SHP77 treated with DMSO at 0.1 percent for 48 hours (cell line): ENCODE data around the gene TNFRSF25.

Experiments used
- DNase-seq: peaks from one replicate; lab custom pipeline; 2025; lab: John Stamatoyannopoulos, UW

The TNFRSF25 gene, protein sequence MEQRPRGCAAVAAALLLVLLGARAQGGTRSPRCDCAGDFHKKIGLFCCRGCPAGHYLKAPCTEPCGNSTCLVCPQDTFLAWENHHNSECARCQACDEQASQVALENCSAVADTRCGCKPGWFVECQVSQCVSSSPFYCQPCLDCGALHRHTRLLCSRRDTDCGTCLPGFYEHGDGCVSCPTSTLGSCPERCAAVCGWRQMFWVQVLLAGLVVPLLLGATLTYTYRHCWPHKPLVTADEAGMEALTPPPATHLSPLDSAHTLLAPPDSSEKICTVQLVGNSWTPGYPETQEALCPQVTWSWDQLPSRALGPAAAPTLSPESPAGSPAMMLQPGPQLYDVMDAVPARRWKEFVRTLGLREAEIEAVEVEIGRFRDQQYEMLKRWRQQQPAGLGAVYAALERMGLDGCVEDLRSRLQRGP

DNA sequence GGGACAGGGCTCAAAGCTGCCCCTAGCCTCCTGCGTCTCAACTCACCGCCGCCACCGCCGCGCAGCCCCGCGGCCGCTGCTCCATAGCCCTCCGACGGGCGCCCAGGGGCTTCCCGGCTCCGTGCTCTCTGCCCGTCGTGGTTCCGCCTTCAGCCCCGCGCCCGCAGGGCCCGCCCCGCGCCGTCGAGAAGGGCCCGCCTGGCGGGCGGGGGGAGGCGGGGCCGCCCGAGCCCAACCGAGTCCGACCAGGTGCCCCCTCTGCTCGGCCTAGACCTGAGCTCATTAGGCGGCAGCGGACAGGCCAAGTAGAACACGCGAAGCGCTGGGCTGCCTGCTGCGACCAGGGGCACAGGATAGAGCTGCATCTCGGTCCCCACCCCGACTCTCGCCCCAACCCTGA lies at the start of gene TNFRSF25:
Gene TNFRSF25, minus strand, starts transcription at position 151 of the 400 bp plus-strand sequence. Its CDS starts 66 bp downstream, at position 85.
- no peak for DNase-seq

DNA sequence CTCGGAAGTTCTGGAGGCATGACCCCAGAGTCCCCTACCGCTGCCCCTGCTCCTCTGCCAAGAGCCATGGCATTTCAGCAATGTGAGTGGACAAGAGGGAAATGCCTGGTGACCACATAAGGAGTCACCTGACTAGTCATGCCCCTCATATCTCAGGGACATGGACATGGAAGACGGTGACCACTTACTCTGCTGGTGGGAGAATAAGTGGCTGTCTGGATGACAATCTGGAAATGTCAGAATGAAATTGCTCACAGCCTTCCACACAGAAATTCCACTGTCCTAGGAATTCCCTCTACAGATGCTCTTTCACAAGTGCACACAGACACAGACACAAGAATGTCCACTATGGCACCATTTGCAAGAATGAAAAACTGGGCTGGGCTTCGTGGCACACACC lies 49.8 kb upstream of the TNFRSF25 start:
- no peak for DNase-seq

DNA sequence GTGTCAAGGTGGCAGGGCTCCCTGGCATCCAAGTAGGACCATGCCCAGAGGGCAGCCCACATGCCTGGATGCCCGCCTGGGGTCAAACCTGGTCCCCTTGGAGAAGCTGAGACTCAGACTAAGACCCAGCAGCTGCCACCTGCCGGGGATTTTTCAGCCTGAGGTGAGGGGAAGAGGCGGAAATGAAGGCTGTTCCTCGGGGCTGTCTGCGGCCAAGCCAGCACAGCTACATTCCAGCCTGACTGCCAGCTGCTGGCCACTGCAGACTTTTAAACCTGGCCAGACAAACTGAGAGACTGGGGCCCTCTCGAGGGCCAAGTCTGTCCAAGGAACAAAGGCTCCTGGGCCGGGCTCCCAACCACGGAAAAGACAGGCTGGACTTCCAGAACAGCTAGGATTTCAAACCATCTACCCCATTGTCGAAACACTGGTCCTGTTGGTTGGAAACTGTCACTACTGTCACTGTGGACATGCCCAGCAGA lies 47.4 kb upstream of the TNFRSF25 start:
- DNase-seq: no peak

DNA sequence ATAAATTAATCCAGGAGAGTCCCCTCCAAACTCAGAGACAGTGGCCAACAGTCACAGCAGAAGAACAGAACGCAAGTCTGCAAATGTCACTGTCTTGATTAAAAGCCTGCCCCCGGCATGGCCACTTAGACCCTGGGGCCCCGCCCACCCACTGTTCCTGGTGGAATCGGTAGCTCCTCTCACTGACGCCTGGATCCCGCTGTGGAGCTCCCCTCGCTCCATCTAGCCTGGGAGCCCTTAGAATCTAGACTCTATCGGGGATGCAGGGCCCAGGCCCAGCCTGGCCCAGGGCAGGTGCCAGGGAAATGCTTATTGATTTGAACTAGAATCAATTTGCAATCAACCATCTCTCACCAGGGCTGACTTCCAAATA lies 46.9 kb upstream of the TNFRSF25 start:
- no peak for DNase-seq

DNA sequence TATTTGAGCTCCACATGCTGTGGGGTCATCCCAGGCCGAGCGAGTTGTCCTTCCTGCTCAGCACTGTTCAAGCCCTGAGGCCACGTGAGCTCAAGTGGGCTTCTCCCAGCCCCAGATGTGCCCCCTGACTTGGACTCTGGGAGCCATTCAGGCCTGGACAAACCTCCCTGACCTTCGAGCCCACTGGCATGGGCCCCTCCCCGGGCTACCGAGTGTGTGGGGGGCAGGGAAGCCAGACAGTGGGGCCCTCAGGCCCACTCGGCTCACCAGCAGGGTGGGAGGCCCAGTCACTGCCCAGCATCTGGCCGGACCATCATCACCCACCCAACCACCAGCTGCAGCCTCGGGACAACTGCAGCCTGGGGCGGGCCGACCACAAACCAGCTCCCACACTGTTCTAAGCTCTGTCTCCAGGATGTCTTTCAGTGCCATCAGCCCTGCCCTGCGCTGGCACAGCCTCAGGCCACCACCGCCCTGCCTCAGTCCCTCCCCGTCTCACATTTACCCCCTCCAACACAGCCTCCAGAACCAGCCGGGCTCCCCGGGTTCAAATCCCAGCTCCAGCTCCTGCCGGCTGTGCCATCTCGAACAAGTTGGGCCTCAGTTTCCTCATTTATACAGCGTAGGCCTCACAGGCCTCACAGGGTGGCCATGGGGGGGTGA lies 46.4 kb upstream of the TNFRSF25 start:
- no peak for DNase-seq

DNA sequence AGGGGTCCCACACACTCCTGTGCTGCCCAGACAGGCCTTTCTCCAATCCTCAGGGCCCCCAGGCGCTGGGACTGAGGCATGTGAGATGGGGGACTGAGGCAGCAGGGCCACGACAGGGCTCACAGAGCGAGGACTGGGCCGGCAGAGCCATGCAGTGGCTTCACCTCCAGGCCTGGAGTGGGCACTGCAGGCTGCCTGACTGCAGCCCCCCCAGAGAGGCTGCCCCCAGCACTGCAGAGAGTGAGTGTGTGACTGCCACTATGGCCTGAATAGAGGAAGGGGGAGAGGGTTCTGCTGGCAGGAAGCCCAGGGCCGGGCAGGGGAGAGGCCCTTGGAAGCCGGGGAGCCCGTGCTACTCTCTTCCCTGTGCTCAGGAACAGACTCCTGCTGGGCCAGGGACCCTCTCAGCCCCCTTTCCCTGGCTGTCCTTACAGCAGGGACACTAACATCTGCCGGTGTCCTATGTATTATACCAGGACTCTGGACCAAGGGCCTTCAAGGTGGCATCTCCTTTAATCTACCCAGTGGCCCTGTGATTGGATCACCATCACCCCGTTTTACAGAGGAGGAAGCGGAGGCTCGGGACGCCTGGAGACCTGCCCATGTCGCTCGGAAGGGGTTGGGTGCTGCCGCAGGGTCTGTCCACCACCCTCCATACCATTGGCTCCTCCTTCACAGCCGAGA lies 45.7 kb upstream of the TNFRSF25 start:
- DNase-seq: no peak

DNA sequence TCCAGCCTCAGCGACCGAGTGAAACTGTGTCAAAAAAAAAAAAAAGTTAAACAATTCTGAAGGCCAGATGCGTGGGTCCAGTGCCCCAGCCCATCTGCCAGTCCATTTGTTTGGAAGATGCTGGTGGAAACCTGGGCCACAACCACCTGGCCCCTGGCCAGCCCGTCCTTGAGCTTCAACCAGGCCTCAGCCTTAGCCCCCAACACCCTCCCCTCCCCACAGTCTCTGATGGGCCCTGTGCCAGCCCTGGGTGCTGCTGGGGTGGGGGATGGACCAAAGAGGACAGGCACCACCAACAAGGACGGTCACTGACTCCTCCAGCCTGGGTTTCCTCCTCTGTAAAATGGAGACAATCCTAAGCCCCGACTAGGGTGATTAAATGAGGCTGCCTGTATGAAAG lies 45.1 kb upstream of the TNFRSF25 start:
- no peak for DNase-seq

DNA sequence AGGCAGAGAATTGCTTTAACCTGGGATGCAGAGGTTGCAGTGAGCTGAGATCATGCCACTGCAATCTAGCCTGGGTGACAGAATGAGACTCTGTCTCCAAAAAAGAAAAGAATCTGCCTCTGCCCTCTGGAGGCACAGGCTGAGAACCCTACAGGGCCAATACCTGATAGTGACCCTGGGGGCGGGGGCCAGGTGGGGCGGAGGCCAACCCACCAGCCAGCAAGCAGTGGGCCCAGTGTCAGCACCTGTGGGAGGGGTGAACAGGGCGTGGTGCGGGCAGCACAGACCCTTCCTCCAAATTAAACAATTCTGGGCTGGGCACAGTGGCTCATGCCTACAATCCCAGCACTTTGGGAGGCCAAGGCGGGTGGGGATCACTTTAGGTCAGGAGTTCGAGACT lies 44.5 kb upstream of the TNFRSF25 start:
- DNase-seq: no peak

DNA sequence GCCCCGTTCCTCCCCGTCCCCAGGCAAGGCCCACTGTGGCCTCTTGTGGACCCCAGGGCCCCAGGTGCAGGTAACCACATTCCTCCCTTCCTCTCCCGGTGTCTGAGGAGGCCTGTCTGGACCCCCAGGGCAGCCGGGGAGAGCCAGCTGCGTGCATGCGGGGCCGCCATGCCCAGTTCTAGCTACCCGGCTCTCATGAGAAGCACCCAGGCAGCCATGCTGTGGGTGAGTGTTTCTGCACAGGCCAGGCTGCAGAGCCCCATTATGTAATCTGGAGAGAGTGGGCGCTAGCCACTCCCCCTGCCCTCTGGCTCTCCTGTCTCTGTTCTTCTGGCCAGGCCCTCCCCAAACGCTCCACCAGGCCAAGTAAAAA lies 43.9 kb upstream of the TNFRSF25 start:
- DNase-seq: no peak

DNA sequence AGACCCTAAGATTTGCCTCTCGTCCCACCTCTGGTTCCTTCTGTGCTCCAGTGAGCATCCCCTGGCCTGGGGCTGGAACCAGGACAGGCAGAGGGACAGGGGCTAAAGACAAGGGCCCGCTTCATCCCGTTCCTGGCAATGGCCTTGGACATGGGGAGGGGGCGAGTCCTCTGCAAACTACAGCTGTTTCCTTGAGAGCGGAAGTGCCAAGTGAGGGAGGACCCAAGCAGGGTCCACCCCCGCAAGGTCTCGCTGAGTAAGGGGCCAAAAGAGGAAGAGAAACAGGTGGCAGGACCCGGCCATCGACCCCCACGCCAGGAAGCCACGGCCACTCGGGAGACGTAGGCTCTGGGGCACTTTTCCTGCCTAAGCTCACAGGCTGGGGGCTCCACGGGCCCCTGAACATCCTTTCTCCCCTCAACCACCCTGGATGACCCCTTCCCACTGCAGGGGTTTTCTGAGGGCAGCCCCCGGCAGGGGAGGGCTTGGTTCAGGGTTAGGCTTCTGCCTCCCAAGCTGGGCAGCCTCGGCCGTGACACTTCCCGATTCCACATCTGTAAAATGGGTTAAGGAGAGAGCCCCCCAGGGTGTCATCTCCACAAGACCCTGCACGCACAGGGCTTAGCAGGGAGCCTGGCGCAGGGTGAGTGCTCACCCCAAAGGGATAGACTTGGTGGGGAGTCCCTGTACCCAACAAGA lies 43.4 kb upstream of the TNFRSF25 start:
- DNase-seq: no peak

DNA sequence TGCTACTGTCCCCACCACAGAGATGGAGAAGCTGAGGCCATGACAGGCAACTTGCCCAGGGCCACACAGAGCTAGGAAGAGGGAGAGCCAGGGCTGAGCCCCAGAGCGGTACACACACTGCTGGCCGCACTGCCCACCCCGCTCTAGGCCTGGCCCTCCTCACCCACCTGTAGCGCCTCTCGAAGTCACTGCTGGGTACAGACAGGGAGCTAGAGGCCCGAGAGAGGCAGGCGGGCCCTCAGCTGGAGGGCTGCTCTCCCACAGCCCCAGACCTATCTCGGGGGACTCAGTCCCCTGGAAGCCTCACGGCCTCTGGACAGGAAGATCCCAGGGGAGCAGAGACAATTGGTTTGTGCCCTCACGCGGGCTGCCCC lies 42.8 kb upstream of the TNFRSF25 start:
- no peak for DNase-seq

DNA sequence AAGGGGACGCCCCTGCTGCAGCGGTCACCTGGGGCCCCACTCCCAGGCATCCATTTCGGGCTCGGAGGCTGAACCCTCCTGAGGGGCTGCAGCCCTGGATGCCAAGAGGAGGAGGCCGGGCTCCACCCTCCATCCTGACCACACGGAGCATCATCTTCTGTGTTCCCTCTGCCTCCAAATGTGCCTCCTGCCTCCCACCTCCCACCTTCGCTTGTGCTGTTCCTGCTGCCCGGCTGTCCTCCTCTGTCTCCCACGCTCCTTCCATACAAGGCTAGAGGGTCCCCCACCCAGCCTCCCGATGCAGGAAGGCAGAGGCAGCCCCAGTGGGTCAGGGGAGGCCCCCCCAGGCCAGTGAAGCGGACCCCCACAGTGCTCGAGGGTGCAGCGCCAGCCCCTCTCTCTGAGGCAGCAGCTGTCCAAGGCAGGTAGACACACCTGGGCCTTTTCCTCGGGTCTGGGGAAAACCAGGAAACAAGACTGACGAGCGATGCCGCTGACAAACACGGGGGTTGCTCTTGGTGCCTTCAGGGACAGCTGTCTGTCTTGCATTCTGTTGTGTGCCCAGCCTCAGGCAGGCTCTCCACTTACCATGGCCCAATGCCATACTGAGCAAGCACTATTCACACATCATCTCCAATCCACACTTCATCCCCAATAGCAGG lies 42.3 kb upstream of the TNFRSF25 start:
- DNase-seq: no peak

DNA sequence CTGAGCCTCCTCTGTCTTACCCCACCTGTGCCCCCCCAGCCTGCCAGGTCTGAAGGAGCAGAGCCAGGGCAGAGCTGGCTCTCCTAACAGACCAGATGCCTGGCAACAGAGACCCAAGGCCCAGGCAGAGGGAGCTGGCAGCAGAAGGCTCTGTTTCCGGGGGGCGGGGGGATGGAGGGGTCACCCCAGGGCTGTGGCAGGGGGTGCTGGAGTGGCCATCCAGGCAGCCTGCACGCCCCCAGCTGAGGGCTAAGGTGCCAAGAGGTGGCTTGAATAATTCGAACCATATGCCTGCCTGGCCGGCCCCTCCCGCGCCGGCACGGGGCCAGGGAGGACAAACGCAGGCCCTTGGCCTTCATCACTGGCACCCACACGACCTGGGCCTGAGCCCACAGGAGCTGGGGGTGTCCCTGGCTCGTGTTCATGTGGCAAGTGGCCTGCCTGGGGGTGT lies 41.5 kb upstream of the TNFRSF25 start:
- no peak for DNase-seq

DNA sequence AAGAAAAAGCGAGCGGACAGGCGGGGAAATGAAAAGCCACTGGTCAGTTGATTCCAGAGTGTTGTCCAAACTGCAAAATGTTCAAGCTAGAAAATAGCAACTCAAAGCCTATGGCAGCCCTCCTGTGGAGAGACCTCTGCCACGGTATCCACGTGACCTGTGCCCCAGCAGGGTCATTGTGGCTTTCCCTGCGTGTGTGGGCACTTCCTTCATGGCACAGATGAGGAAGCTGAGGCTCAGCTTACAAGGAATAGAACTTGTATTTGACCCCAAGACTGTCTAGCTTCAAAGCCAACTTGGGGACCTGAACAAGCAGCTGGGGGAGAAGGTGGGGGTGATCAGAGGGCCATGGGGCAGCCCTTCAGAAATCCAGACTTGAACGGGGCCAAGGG lies 41.1 kb upstream of the TNFRSF25 start:
- DNase-seq: no peak

DNA sequence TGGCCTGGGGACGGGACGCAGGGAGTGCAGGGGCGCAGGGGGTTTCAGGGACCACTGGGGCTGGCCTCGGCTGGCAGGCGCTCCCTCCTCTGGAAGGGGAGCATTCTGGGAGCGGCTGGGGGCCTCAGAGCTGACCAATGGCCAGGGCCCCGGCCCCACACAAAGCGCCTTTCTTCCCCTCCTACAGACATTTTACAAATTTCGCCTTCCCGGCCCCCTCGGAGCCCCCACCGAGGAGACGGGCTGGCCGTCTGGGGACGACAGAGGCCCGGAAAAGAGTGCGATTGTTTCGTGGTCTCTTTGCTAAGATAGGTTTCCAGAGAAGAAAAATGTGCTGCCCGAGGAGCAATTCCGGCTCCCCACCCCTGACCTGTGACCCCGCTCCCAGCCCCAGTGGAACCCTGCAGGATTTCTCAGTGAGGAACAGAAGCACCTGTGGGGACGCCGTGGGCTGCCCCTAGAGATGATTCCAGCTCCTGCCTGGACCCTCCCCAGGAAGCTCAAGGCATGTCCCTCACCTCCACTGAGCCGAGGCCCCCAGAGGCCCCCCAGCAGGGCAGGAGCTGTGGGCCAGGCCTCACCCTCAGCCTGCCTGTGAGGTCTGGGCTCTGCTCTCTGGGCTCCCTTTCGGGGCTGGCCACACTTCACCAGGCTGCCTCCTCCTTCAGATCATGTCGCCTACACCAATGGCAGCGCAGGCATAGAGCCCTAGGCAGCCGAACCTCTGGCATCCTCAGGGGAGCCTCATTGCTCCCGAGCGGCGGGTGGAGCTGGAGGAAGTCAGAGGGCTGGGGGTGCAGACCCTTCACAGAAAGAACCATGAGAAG lies 40.5 kb upstream of the TNFRSF25 start:
- DNase-seq: no peak

DNA sequence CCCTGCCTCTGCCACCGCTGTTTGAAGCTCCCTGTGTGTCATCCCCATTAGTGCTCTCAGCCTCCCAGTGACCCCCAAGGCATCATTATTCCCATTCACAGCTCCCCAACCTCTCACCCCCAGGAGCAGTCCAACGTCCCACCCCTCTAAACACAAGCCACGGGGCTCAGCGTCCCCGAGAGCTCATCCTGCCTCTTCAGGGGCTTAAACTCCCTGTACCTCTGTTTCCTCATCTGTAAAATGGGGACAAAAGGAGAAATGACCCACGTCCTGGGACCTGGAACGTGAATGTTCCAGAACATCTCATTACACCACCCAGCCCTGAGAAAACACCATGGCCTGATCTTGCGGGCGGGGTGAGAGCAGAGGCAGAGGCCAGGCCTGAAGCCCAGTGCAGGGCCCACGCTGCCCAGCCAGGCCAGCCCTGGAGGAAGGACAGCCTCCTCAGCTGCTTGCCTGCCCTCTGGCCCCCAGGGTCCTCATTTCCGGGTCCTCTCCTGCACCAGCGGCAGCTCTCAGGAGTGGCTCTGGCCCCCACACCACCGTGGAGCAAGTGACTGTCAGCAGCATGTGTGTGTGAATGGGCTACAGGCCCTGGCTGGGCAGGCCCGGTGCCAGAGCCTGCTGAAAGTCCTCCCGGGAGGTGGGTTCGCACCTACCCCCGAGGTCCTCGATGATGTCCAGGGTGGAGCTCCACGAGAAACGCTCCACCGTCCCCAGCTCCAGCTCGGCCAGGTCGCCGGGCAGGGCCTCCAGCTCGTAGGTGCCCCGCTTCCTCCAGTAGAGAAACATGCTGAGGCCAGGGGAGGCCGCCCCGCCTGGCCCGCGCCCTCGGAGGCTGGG lies 39.6 kb upstream of the TNFRSF25 start:
- no peak for DNase-seq

DNA sequence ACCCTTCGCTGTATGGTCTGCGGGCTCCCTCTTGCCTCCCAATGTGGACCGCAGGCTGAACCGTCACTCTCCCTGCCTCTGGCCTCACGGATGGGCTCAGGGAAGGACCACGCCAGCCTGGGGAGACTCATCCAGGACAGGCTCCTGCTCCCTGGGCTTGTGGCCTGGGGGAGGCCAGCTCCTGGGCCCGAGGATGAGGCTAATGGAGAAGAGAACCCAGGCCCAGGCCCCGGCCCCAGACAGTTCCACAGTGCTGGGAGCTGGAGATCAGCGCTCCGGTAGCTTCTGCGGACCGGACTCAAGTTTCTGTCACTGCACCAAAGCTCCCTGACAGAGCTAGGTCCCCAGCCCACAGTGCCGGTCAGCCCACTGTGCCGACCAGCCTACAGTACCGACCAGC lies 38.9 kb upstream of the TNFRSF25 start:
- no peak for DNase-seq

DNA sequence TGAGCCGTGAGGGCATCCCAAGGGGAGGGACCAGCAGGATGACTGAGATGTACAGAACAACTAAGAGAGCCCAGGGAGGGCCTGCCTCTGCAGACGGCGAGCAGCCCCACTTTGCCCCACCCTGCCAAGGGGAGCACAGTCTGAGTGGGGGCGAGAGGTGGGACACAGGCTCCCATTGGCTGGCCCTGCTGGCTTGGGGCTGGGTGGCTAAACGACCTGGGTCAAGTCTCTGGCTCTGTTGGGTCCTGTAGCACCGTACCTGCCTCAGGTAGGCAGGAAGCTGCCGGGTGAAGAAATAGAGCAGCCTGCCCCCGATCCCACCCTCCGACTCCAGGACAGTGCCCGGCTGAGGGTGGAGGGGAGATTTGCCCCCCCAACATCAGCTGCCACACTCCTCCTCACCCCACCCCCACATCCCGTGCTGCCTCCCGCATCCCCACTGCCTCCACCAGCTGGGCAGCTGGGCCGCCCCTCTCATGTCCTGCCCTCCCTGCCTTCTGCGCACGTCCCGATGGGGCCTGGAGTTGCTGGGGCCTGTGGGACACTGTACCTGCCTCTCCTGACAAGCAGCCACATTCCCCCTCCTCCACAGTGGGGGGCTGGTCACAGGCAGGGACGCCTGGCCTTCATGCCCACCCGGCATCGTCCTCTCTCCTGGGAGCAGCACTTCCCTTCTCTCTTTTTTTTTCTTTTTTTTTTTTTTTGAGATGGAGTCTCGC lies 38.1 kb upstream of the TNFRSF25 start:
- no peak for DNase-seq
